A673 (cell line): ENCODE measurements around the gene SLBP. TPM values are rescaled to one million over a fixed set of nuclear protein-coding genes. Genes with fewer than 3 reads are reported as not detected.
A peak's percentile ranks its signal among the peaks of the same experiment; 100 is the strongest.

Experiments
- BruUV-seq: library from RNA; stranded (reverse); fragments of 400-500 nt; replicated peaks from 2 replicates; lab custom pipeline; 2021; lab: Mats Ljungman, UMichigan
- CTCF ChIA-PET: fragments of 300-600 bp; sonication (Branson Sonifier 250); formaldehyde crosslinking; loops from one replicate; lab custom pipeline; 2022; ENCODE audit warnings: antibody characterized with exemption; lab: Charles Lee
- POLR2A ChIA-PET: fragments of 300-600 bp; sonication (Branson Sonifier 250); formaldehyde crosslinking; loops from one replicate; lab custom pipeline; 2022; ENCODE audit warnings: antibody characterized with exemption; ENCODE audit not compliant: low non-redundant PET; lab: Charles Lee
- DNase-seq: peaks from one replicate; pipeline ENCODE4 v3.0.0-alpha.2; 2015; ENCODE audit warnings: low spot score
- H3K27ac ChIP-seq: fragments of 200-600 bp; sonication (generic); 2 replicates; pipeline ENCODE4 v1.5.1; 2016; ENCODE audit warnings: mixed run types, low read depth, mild to moderate bottlenecking, mixed read lengths, antibody characterized with exemption, low read length; ENCODE audit not compliant: poor library complexity, severe bottlenecking
- H3K27me3 ChIP-seq: fragments of 200-600 bp; sonication (generic); replicated peaks from 2 replicates; pipeline ENCODE4 v1.6.1; 2017; ENCODE audit warnings: mixed run types, low read depth, mild to moderate bottlenecking, mixed read lengths, antibody characterized with exemption, low read length; ENCODE audit not compliant: insufficient read depth, poor library complexity
- H3K36me3 ChIP-seq: fragments of 200-600 bp; sonication (generic); 2 replicates; pipeline ENCODE4 v1.6.1; 2016; ENCODE audit warnings: mixed run types, mild to moderate bottlenecking, mixed read lengths, antibody characterized with exemption, low read length; ENCODE audit not compliant: insufficient read depth, poor library complexity, severe bottlenecking
- H3K4me1 ChIP-seq: fragments of 200-600 bp; sonication (generic); 2 replicates; pipeline ENCODE4 v1.6.1; 2017; ENCODE audit warnings: mixed run types, mild to moderate bottlenecking, mixed read lengths, antibody characterized with exemption, low read length; ENCODE audit not compliant: insufficient read depth, poor library complexity, severe bottlenecking
- H3K4me3 ChIP-seq: fragments of 200-600 bp; sonication (generic); 2 replicates; pipeline ENCODE4 v1.5.1; 2016; ENCODE audit warnings: low read depth, mixed run types, mild to moderate bottlenecking, mixed read lengths, low read length; ENCODE audit not compliant: poor library complexity, severe bottlenecking
- H3K9me3 ChIP-seq: fragments of 200-600 bp; sonication (generic); 2 replicates; pipeline ENCODE4 v1.6.1; 2016; ENCODE audit warnings: mixed run types, low read depth, mild to moderate bottlenecking, mixed read lengths, antibody characterized with exemption, low read length; ENCODE audit not compliant: poor library complexity, severe bottlenecking
- CTCF ChIP-seq: fragments of 300-800, 200-600 bp; sonication (generic); conservative IDR thresholded peaks from 2 replicates; pipeline ENCODE4 v1.5.1; 2017; ENCODE audit warnings: low read depth, mild to moderate bottlenecking, antibody characterized with exemption, low read length, moderate library complexity, mixed read lengths
- EZH2 ChIP-seq: fragments of 200-600 bp; sonication (generic); IDR thresholded peaks from 2 replicates; pipeline ENCODE4 v1.6.1; 2017; ENCODE audit warnings: borderline replicate concordance, low read depth, mild to moderate bottlenecking, mixed read lengths, antibody characterized with exemption, low read length; ENCODE audit not compliant: poor library complexity, severe bottlenecking
- intact Hi-C: fragments of 100-400 bp; cut with micrococcal nuclease; formaldehyde crosslinking; loops from one replicate; pipeline ENCODE4 v1.10.0; 2022; ENCODE audit not compliant: unreplicated experiment
- total RNA-seq: library from RNA; stranded (reverse); gene quantifications from 2 replicates; pipeline ENCODE4 v1.2.3, GENCODE V29; 2021

Gene SLBP
- total RNA-seq, 1 experiment from 2014 or later = 85.5 TPM

DNA sequence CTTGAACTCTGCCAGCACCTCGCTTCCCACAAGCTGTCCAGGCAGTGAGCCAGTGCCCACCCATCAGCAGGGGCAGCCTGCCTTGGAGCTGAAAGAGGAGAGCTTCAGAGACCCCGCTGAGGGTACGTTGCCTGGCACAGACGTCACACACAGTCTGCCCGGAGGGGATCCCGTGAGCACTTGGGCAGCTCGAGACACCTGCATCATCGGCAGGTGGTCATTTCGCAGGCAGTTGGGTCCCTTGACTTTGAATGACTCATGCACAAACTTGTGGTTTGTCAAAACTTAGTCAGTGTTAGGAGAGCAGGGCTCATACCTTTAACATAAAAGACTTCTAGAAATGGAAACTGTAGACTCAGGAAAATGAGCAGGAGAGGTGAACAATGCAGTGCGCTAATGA is 19.1 kb upstream of the SLBP start:
- H3K27me3 ChIP-seq = no peaks in the 10 kb centered on the region
- intact Hi-C loops = no loop called here
- H3K4me3 ChIP-seq = no peak overlapping the region
- H3K27ac ChIP-seq = no peak overlapping the region
- no TSS peak for BruUV-seq
- no peak for DNase-seq
- ChIA-PET CTCF (no interaction called here), POLR2A (no interaction called here)
- no peaks in the 10 kb centered on the region for H3K9me3 ChIP-seq
- H3K36me3 ChIP-seq = peaks cover 96% of the 10 kb centered on the region
- TF ChIP-seq CTCF = no peak
- no peak for TF ChIP-seq EZH2
- peaks cover 10% of the 10 kb centered on the region for H3K4me1 ChIP-seq

- Histone ChIP-seq H3K36me3 (peaks cover 96% of the 10 kb centered on the region), H3K27ac (no peak overlapping the region), H3K27me3 (no peaks in the 10 kb centered on the region), H3K4me3 (no peak overlapping the region), H3K4me1 (peaks cover 10% of the 10 kb centered on the region), H3K9me3 (no peaks in the 10 kb centered on the region)
- DNase-seq = no peak
- CTCF ChIA-PET = interaction anchor here (0.6 to 1.3 kb wide), 2 partner anchors 26 to 37 kb away, joined by 4 to 6 read pairs; no protein-coding TSS in a partner anchor
- intact Hi-C loops = no loop called here
- BruUV-seq = no TSS peak
- POLR2A ChIA-PET = no interaction called here
- TF ChIP-seq CTCF = no peak
- no peak for TF ChIP-seq EZH2
Observed at GRCh38 chr4:1730532-1731135, 18.5 kb upstream of the SLBP start.

GRCh38 chr4:1728061-1728980 is 16.2 kb upstream of the SLBP start:
- Histone ChIP-seq H3K27ac (peak overlapping the region; percentile 52), H3K4me3 (no peak overlapping the region), H3K36me3 (peaks cover 99% of the 10 kb centered on the region), H3K9me3 (no peaks in the 10 kb centered on the region), H3K27me3 (no peaks in the 10 kb centered on the region), H3K4me1 (peaks cover 10% of the 10 kb centered on the region)
- TF ChIP-seq CTCF = no peak
- no peak for TF ChIP-seq EZH2
- no peak for DNase-seq
- intact Hi-C loops = no loop called here
- CTCF ChIA-PET = interaction anchor here (0.5 to 3.4 kb wide), 2 partner anchors 35 to 1538 kb away, joined by 3 to 11 read pairs; no protein-coding TSS in a partner anchor
- BruUV-seq = TSS peak; percentile 4
- POLR2A ChIA-PET = no interaction called here
